ENCODE measurements around the gene TTYH2. TPM values are rescaled to one million over a fixed set of nuclear protein-coding genes. Genes with fewer than 3 reads are reported as not detected.

Gene TTYH2
- polyA plus RNA-seq, 3 donors, result 3.1 to 4.9 (median 3.7) TPM

DNA sequence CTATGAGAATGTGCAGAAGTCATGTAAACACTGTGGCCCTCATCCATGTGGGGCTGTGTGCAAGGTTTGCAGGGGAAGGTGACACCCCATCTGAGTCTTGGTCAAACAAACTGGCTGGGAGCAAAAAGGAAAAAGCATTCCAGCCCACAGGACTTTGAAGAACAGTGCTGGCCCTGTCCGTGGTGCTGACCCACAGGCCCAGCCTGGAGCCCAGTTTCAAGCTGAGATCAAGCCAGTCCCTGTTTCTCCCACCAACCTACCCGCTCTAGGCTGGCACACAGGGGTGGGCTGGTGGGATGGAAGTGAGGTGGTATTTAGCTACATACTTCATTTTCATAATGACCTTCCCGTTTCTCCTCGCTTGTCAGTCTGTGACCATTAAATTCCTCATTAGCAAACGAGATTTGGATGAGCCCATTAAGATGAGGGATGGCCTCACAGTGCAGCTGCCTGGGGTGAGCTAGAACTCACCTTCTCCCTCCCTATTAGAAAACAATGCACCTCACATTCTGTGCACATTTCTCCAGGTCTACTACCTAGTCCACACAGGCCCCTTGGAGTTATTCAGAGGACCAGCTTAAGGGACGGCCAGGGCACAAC is 22.5 kb upstream of the TTYH2 start:
- 37 to 58% (median 57%) methylated on average over 6 of the region's 6 CpGs for WGBS, 3 donors
- no peak overlapping the region for H3K27ac ChIP-seq (ENCODE audit: low read depth, low read length)

DNA sequence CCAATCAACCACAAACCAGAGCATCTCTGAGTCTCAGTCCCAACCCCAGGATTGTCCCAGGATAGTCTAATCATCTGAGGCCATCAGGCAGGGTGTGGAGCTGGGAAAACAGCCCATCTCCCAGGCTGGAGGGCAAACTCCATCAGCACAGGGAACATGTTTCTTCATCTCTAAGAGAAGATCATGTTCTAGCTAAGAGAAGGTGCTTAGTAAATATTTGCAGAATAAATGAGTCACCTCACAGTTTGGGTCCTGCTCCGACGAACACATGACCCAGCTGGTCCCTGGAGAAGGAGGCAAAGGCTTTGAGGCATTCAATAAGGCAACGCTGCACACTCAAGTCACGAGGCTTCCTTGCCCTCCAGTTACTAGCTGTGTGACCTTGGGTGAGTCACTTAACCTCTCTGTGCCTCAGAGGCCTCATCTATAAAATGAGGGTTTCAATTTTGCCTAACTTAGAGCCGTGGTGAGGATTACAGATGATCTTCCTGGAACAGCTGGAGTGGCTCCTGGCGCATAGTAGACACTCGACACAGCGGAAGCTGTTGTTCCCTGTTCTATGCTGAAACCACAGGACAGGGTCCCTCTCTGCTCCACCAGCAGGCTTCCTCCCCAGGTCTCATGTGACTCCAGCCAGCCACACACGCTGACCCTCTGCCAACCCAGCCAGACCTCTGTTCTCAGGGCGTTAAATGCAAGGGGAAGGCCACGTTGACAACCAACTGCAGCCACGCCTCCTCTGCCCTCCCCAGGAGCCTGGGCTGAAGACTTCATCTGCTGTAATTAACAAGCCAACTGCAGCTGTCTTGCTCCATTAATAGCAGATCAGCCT is 20.2 kb upstream of the TTYH2 start:
- no peak overlapping the region for H3K27ac ChIP-seq (ENCODE audit: low read depth, low read length)
- WGBS, 3 donors, result 35 to 45% (median 42%) methylated on average over 12 of the region's 12 CpGs

DNA sequence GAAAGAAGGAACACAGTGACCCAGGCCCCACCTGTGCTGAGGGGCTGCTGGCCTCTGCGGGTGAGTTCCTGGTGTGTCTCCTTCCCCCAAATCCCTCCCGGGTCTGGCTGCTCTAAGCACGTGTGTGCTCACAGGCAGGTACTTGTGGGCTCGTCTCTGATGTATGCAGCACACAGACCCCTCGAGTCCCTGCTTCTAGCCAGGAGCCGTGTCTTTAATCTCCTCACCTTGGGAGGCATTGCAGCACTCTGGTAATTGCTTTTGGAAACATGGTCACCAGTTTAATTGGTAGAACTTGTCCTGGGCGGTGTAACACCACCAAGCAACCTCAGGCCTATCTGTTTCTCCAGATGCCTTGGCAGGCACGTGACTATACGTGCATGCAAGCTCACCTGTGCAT is 18.7 kb upstream of the TTYH2 start:
- 56 to 78% (median 72%) methylated on average over 9 of the region's 9 CpGs for WGBS, 3 donors
- H3K27ac ChIP-seq (ENCODE audit: low read depth, low read length), result no peak overlapping the region

DNA sequence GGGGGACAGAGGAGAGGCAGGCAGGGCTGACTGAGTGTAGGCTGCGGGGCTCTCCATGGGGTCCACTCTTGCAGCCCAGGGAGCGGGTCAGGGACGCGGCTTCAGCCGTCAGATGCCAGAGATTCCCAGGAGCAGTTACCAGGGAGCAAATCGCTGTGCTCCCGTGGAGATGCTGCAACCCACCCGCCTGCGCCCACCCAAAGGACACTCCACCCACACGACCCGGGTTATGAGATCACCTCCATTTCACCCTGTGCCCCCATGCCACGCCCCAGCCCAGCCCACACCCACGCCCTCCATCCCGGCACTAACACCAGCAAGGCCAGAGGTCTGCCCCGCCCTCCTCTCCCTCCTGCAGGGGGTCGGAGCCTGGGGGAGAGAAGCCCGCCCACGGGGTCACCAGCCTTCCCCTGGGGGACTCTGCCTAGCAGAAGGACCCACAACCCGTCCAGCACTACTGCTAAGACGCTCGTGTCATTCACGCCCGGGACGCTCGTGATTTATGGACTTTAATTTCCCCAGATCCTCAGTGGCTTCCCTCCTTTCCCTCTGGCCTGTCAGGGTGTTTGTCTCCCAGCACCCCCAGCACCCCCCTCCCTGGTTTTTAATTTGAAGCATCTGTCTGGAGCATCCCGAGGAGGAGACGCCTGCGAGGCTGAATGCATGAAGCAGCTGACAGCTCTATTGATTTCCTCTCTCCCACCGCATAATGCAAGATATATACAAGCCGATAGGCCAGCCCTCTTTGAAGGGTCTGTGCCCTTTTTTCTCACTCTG is 16.6 kb upstream of the TTYH2 start:
- no peak overlapping the region for H3K27ac ChIP-seq (ENCODE audit: low read depth, low read length)
- 40 to 61% (median 42%) methylated on average over 29 to 30 of the region's 30 CpGs for WGBS, 3 donors

DNA sequence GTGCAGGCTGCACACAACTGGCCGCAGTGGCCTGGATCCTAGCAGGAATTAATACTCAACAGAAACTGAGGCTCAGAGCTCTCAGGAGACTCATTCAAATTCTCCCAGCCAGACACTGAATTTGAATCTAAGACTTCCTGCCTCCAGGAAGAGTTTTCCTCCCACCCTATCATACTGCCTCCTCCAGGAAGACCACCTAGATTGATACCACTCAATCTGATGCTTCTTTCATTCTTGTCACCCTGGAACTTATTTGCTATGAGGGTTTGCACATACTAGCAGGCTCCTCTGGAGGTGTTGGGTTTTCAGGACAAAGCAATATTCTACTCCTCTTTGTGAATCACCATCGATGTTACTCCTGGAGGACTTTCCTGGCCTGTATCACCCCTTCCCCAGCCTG is 15.6 kb upstream of the TTYH2 start:
- WGBS, 3 donors, result 93 to 96% (median 94%) methylated on average over 2 of the region's 2 CpGs
- no peak overlapping the region for H3K27ac ChIP-seq (ENCODE audit: low read depth, low read length)

DNA sequence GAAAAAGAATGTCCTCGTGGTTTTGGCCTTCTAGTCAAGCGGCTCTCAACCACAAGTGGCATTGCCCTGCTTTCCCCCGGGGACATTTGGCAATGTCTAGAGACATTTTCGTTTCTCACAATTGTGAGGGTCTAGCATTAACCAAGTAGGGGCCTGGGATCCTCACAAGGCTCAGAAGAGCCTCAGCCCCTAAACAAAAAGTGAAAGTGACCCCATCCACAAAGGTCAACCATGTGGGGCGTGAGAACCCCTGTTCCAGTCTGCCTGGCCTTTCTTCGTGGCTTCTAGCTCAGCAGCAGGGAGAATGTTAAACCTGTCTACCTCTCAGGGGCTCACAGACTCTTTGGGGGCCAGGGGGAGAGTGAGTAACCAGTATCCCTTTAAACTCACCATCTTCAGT is 14.7 kb upstream of the TTYH2 start:
- no peak overlapping the region for H3K27ac ChIP-seq (ENCODE audit: low read depth, low read length)
- 65 to 67% (median 65%) methylated on average over 6 of the region's 6 CpGs for WGBS, 3 donors

DNA sequence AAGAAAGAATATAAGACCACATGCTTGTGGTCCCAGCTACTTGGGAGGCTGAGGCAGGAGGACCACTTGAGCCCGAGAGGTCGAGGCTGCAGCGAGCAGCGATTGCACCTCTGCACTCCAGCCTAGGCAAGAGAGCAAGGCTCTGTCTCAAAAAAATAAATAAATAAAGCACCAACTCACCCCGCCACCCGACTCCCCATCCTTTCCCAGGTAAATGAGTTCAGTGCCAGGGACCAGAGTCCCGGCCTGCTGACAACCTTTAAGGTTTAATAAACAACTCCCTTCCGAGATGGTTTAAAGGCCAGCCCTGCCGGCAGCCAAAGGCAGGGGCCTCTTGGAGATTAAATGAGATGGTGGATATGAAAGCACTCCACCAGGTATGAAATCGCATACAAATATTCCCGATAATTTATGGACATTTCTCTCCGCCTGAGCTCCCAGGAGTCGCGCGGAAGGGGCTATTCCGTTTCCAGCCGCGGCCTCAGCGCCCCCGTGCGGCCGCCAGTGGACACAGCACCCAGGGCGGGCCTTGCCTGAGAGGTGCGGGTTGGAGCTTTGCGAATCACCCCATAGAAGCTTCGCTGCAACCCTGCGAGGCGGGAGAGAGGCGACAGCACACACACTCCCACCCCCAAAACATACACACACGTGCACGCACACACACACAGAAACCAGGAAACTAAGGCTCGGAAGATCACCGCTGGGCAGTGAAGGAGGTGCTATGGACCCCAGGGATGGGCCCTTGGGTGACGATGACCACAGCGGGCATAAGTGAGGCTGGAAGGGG is 13.9 kb upstream of the TTYH2 start:
- 22 to 24% (median 23%) methylated on average over 35 of the region's 35 CpGs for WGBS, 3 donors

DNA sequence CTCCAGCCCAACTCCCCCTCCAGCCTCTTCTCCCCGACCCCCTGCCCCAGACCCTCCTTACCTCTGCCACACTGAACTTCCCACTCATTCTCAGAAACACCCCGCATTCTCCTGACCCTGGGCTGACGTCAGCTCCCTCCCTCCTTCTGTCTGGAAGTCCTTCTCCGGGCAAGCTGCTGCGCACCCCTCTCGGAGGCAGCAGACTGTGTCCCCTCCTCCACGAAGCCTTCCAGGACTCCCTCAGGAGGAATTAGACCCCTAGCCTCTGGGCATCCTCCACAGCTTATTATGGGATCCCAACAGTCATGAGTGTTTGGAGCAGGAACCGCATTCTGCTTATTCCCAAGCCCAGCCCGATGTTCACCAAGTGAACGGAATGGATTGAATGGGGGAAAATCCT is 13.3 kb upstream of the TTYH2 start:
- H3K27ac ChIP-seq (ENCODE audit: low read depth, low read length), result no peak overlapping the region
- WGBS, 3 donors, result 53 to 65% (median 65%) methylated on average over 10 of the region's 10 CpGs

More for the DNA sequence above, 13.9 kb upstream of the TTYH2 start:
- no peak overlapping the region for H3K27ac ChIP-seq (ENCODE audit: low read depth, low read length)

DNA sequence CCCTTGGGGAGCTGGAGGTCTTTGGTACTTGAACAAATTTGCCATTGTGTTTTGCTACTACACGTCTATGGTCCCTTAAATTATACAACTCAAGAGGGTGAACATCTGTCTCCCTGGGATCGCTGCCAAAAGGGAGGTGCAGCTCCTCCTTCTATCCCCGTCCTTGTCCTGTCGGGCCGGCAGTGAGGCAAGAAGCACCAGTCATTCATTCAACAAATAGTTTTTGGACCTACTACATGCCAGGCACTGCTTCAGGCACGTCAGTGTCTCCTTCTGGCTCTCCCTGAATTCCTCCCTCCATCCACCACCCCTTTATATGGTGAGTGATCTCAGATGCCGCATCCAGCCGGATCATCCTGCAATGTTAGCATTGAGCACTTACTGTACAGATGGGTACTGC is 12.1 kb upstream of the TTYH2 start:
- H3K27ac ChIP-seq (ENCODE audit: low read depth, low read length), result no peak overlapping the region
- WGBS, 3 donors, result 36 to 46% (median 43%) methylated on average over 8 of the region's 8 CpGs

DNA sequence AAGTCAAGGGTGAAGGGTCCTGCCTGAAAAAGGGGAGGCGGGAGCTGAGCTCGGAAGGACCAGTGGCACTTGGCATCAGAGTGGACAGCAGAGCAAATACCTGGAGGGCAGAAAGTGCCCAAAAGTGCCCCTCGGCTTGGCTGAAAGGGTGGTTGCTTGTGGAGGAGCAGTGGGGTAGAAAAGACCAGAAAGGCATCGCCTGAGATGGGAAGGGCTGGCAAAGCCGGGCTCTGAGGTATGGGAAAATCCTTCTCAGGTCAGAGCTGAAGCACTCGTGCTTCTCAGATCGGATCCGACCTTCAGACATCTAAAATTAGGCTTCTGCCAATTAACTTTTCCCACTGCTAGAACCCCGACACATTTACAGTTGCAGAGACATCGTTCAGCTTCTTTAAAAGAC is 11.4 kb upstream of the TTYH2 start:
- 67 to 83% (median 77%) methylated on average over 10 of the region's 10 CpGs for WGBS, 3 donors
- no peak overlapping the region for H3K27ac ChIP-seq (ENCODE audit: low read depth, low read length)

DNA sequence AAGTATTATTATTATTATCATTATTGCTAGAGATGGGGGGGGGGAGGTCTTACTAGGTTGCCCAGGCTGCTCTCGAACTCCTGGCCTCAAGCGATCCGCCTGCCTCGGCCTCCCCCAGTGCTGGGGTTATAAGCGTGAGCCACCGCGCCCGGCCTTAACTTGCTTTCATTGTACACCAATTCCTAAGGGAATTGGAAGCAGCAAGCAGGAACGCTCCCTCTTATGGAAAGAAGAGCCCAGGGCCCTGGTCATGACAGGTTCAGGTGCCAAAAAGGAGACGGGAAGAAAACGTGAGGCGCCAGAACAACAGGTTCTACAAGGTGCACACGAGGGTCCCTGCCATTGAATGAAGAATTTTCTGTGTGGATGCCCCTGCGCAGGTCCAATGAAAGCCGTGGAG is 10.4 kb upstream of the TTYH2 start:
- 24 to 31% (median 26%) methylated on average over 15 of the region's 15 CpGs for WGBS, 3 donors
- no peak overlapping the region for H3K27ac ChIP-seq (ENCODE audit: low read depth, low read length)

DNA sequence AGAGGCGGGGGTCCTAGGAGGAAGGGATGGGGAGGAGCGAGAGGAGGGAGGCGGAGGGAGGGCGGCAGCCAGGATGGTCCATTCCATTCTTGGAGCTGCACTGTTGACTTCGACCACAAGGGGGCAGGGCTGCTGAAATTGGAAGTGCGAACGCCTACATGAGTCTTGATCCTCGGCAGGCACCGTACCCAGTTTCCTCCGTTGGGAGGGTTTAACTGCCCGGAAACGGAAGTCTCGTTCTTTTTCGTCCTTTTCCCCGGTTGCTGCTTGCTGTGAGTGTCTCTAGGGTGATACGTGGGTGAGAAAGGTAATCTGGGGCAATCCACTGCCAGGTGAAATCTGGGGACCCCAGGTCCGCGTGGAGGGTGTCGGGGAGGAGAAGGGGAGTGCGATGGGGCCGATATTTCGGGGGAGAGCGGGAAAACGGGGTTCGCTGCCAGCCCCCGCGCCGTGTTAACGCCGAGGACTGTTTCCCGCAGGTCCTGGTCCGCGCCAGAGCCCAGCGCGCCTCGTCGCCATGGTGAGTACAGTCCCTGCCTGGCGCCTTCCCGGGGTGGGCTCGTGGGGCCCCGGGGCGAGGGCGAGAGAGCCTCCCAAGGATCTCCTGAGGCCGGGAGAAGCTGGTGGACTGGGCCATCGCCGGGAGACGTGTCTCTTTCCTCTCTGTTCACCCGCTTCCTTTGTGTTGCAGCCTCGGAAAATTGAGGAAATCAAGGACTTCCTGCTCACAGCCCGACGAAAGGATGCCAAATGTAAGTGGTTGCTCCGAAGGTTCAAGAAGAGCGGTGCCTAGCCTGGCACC is 9.7 kb upstream of the TTYH2 start, which contains the start of gene RPL38:
Gene RPL38, plus strand, starts transcription at position 240 of the 802 bp plus-strand sequence. Its CDS starts 278 bp downstream, at position 518.
- peak within 1 kb of the TSS; percentile 69 for H3K27ac ChIP-seq (ENCODE audit: low read depth, low read length)
- 0 to 1% (median 0%) methylated on average over 49 to 53 of the region's 53 CpGs for WGBS, 3 donors

DNA sequence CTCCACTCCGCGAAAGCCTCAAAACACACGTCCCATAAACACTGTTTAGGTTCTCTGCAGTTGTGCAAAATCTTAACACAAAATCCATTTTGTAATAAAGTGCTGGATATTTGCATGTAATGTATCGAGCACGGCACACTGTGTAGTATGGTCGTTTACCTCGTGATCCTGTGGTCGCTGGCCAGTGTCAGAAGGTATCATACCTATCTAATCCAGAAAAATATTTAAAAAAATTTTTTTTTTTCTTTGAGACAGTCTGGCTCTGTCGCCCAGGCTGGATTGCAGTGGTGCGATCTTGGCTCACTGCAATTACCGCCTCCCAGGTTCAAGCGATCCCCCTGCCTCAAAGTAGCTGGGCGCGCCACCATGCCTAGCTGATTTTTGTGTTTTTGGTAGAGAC is 8.9 kb upstream of the TTYH2 start:
- H3K27ac ChIP-seq (ENCODE audit: low read depth, low read length), result peak overlapping the region; percentile 69
- 41 to 56% (median 51%) methylated on average over 14 of the region's 14 CpGs for WGBS, 3 donors

DNA sequence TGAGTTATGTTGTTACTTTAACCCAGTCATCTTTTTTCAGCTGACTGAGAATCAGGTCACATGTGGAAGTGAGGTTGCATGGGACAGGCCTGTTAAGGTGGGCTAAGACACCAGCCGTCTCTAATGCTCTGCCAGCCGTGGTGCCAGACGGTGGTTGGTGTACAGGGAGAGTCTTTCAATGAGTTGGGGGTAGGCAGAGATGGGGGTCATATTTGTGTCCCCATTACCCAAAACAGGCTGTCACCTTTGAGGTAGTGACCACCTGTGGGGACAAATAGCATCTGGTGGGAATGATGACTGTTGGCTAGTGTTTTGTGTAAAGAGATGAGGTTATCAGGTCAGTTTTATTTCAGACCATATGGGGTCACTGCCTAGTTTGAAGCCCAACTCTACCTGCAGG is 8.1 kb upstream of the TTYH2 start:
- H3K27ac ChIP-seq (ENCODE audit: low read depth, low read length), result no peak overlapping the region
- WGBS, 3 donors, result 83 to 87% (median 84%) methylated on average over 3 of the region's 3 CpGs

DNA sequence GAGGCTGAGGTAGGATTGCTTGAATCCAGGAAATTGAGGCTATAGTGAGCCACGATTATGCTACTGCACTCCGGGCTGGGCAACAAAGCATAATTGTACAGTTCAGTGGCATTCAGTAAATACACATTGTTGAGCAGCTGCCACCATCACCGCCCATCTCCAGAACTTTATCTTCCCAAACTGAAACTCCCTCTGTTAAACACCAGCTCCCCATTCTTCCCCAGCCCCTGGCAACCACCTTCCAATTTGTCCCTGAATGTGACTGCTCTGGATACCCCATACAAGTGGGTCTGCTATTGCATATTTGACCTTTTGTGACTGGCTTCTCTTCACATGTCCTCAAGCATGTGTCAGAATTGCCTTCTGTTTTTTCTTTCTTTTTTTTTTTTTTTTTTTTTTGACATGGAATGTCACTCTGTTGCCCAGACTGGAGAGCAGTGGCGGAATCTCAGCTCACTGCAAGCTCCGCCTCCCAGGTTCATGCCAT is 7.0 kb upstream of the TTYH2 start:
- no peak overlapping the region for H3K27ac ChIP-seq (ENCODE audit: low read depth, low read length)
- 64 to 78% (median 75%) methylated on average over 5 of the region's 5 CpGs for WGBS, 3 donors

DNA sequence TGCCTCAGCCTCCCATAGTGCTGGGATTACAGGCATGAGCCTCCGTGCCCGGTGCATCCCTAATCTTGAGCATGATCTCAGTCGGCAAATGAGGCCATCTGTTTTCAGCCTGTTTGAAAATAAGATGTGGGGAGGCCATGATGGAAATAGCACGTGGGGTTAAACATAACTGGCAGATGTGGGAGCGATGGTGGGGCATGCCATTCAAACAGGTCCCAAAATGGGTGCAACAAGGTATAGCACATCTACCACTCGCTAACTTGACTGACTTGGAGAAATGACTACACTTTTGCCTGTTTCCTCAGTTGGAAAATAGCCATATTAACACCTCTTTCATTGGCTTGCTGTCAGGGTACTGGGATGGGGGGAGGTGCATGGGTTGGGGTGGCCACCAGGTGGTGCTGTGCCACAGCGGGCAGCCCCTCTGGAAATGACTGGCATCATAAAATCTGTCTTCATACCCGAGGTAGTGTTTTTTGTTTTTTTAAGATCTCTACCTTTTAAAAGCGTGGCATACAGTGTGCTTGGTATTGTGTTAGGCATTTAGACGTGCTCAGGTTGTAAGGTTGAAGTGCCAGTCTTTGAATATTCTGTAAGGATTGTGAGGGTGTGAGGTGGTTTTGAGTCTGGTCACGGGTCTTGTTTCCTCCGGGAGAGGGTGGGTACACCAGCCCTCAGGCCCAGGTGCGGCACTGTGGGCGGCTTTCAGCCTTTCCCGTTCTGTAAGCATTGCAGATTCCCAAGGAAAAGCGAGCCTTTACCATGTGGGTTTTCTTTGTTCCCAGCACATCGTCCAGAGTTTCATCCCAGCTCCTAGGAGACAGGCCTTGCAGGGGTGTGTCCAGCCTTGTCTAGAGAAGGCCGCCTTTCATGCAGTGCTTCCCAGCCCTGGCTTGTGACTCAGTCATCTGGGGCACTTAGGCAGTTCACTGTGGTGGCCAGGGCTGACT is 2.9 kb upstream of the TTYH2 start:
- no peak overlapping the region for H3K27ac ChIP-seq (ENCODE audit: low read depth, low read length)

More for the DNA sequence above, 2.9 kb upstream of the TTYH2 start:
- WGBS, 3 donors, result 48 to 54% (median 50%) methylated on average over 18 of the region's 18 CpGs
